Measurements from ENCODE around the gene SLC35F2.
"Not testable (repeated sequence)": the region's sequence is repeated elsewhere in the genome, so short reads cannot be mapped to it uniquely, and the experiment has no call there.

The SLC35F2 gene

DNA sequence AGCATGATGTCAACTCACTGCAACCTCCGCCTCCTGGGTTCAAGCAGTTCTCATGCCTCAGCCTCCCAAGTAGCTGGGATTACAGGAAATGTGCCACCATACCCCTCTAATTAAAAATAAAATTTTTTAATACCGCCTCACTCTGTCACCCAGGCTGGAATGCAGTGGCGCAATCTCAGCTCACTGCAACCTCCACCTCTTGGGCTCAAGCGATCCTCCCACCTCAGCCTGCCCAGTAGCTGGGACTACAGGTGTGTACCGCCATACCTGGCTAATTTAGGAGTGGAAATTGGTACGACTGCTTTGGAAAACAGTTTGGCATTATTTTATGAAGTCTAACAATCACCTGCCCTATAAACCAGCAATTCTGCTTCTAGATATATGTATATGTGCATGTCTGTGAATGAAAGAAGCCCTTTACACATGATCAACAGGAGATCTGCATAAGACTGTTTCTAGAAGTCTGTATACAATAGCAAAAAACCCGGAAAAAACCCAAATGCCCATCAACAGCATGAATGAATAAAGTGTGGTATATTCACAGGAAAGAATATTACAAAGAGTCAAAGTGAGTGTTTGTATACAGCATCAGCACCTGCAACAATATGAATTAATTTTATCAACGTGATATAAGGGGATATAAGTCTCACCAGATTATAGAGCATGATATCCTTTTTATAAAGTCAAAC lies 16.0 kb downstream of the SLC35F2 start:
- DNase-seq (ENCODE audit: low read depth in 2 of 2): no peak

DNA sequence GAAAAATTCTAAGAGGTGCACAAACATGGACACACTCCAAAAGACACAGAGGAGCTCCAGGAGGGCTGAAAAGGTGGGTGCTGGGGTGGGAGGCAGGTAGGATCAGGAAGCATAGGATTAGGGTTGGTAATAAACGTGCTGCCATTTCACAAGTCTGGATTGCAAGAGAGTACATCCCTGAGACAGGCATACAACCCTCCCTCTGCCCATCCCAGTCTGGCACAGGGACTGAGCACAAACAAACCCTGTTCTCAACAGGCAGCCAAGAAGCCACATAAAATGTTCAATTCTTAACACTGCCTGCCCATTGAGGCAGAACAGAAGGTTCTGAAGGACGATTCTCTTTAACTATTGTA lies 18.5 kb downstream of the SLC35F2 start:
- no peak for DNase-seq (ENCODE audit: low read depth in 2 of 2)

DNA sequence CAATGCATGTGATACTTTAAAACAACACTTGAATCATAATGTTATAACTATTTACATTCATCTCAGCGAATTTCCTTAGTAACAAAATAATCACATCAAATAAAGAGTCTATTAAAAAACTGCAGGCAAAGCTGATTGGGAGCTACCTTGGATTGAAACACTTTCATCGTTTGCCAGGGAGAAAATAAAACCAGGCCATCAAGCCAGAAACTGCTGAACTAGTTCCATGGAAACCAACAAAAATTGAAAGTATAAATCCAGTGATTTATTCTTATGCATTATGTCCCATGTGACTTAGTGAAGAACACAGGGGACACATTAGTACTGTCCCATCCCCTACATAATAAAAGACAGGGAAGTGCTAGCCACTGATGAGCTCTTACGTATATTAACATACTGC lies 21.7 kb downstream of the SLC35F2 start:
- DNase-seq (ENCODE audit: low read depth in 2 of 2): no peak

DNA sequence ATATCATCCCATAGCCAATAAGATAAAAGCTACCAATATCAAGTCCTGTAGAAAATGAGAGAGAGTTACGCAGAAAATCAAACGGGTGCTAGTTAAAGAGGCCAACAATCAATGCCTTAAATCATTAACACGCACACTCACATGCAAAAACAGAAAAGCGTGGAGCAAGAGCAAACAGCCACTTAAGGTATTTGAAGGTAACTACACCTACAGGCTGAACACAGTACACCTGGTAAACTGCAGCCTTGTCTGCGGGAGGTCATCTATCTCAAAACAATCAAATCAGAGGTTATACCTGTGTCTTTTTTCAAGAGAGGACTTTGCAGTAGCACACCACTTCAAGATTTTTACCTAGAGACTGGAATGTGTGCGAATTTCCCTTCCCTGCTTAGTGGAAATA lies 23.6 kb downstream of the SLC35F2 start:
- DNase-seq (ENCODE audit: low read depth in 2 of 2): no peak

DNA sequence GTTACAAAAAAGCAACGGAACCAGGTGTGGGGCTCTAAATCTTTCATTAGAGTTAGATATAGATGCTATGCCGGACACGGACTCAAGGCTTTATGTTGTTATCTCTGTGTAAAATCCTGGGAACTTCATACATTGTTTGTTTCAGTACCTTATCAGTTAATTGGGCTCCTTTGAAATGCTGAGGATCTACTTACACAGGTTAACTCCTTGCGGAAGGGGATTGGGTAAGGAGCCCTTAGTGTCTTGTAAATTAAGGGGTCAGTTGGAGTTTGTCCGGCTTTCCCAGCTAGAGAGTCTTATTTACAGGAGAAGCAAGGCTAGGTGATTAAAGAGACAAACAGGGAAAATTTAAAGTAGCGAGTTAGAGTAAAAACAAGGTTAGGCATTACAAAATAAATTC lies 24.7 kb downstream of the SLC35F2 start:
- DNase-seq (ENCODE audit: low read depth in 2 of 2): not testable (repeated sequence)

DNA sequence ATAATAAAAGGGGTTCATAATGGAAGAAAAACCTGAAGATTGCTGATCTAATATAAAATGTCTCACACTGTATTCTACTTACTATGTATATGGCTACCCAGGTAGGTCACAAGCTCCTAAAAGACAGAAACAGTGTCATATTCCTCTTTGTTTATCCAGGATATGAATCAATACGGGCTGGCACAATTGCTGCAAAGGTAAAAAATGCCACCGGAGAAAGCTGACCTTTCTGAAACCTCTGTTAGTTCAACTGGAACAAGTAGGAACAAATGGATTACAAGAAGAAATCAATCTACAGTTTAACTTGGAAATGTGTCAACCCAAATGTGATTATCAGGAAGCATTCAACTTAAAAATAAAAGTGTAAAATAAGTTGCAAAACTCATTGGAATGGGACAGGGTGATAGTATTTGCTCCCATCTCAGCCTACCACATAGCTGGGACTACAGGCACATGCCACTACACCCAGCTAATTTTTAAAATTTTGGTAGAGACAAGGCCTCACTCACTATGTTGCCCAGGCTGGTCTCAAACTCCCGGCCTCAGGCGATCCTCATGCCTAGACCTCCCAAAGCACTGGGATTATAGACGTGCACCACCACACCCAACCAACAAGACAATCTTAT lies 27.6 kb downstream of the SLC35F2 start:
- DNase-seq (ENCODE audit: low read depth in 2 of 2): no peak

DNA sequence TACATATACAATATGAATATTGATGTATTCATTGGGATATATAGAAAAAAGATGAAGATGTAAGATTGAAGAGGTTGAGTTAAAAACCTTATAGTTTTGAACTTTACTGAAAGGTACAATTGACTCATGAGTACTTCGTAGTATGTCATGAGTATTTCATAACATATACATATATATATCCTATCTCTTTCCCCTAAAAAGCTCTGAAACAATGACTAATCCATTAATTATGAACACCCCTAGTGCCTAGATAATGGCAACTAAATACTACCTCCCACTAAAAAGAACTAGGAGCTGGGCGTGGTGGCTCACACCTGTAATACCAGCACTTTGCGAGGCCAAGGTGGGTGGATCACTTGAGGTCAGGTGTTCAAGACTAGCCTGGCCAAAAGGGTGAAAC lies 31.5 kb downstream of the SLC35F2 start:
- DNase-seq (ENCODE audit: low read depth in 2 of 2): no peak

DNA sequence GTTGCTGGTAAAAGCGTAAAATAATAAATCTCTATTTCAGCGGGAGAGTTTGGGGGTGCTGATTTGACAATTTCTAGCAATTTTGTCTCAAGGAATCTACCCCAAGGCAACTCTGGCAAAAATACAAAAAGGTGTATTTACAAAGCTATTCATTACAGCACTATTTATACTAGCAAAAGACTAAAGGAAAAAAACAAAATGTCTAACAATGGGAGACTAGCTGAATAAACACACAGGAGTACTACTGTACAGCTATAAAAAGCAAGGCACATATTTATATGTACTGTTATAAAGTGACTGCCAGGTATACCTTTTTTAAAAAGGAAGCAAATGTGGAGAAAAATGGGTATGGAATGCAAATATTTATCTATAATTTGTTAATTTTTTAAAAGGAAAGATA lies 32.7 kb downstream of the SLC35F2 start:
- no peak for DNase-seq (ENCODE audit: low read depth in 2 of 2)

DNA sequence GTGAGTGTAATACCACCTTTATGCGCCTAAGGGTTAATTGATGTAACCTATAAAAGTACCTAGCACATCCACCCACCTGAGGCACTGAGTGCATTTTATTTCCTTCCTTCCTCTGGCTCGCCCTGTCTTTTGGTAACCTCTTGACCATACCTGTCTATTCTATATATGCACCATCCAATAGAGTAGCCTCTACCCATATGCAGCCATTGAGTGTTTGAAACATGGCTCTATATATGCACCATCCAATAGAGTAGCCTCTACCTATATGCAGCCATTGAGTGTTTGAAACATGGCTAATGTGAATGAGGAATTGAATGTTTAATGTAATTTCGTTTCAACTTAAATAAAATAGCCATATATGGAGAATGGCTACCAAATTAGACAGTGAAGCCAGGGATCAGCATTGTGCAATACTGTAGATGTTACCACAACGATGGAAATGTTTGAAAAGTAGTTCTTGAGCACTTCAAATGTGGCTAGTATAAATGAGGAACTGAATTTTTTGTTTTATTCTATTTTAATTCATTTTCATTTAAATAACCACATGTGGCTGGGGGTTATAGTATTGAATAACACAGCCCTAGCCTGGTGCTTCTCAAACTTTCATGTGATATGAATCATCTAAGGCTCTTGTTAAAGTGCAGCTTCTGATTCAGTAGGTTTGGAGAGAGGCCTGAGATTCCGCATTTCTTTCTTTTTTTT lies 33.8 kb downstream of the SLC35F2 start:
- no peak for DNase-seq (ENCODE audit: low read depth in 2 of 2)

DNA sequence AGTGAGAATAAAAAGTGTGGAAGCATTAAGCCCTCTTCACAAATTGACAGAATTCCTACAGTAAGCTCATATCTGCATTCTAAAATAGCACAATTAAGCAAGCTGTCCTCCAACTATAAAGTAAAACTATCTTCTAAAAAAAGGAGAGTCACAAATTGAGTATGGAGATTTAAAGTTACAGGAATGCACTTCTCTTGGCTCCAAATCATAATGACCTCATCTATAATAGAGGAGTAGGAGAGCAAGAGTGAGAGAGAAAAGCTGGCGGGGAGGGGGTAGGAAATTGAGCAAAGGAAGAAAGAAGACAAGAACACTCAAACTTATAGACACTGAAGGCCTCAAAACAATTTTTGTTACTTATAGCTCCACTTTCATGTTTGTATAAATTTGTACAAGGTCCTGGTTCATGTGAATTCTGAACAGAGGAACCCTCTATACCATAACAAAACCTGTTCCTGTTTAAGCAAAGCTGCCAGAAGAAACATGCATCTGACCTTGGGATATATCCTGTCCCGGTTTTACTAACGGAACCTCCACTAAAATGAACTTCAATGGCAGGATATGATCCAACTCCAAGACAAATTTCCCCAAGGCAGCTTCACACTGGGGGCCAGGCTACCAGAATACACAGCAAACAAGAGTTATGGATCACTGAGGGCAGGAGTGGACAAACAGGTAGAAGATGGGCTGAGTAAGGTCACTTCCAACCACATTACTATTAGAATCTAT lies 37.2 kb downstream of the SLC35F2 start:
- no peak for DNase-seq (ENCODE audit: low read depth in 2 of 2)

DNA sequence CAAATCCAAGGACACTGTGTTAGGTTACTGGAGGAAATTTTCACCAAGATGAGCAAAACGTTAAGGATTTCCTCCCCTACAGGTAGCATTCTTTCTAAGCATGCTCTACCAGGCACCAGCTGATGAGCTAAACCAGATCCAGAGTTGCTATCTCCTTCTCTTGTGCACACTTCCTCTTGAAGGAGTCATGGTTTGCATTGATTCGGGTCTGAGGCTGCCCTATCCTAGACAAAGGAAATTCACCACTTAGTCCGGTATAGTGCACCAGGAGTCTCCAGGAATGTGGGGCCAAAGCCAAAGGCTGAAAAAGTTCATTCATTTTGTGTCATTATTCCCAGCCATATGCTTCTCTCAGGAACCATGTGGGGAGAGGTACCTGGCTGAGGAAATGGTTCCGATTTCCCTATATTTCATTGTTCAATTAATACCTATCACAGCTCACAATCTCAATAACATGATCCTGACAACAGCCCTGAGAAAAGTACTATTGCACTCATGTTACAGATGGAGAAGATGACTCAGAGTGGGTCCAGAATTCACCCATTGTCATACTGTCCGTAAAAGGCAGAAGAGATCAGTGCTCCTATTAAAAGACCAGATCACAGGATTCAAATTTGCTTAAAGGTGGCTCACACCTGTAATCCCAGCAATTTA lies 39.1 kb downstream of the SLC35F2 start:
- DNase-seq (ENCODE audit: low read depth in 2 of 2): no peak

DNA sequence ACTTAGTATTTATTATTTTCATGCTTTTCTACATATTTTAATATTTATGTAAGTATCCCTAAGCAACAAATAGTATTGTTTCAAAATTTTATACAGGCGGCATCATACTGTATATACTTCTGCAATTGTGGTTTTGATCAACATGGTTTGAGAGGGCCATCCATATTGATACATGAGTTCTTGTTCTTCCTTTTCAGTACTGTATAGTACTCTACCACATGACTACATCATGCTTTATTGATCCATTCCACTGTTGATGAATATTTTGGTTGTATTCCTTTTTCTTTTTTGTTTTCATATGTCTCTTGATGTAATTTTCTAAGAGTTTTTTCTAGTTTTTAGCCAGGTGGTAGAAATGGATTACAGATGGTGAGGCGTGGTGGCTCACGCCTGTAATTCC lies 40.1 kb downstream of the SLC35F2 start:
- no peak for DNase-seq (ENCODE audit: low read depth in 2 of 2)

DNA sequence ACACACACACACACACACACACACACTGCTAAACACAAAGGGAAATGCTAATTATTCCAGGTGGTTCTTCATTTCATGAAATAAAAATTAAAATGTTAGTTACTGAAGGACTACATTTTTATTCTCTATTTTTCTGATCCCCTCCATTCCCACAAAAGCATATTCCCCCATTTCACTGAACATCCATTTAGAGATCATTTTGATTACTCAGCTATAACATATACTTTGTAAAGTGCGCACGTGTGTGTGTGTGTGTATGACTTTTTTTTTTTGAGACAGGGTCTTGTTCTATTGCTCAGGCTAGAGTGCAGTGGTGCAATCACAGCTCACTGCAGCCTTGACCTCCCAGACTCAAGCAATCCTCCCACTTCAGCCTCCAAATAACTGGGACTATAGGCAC lies 42.6 kb downstream of the SLC35F2 start:
- no peak for DNase-seq (ENCODE audit: low read depth in 2 of 2)

DNA sequence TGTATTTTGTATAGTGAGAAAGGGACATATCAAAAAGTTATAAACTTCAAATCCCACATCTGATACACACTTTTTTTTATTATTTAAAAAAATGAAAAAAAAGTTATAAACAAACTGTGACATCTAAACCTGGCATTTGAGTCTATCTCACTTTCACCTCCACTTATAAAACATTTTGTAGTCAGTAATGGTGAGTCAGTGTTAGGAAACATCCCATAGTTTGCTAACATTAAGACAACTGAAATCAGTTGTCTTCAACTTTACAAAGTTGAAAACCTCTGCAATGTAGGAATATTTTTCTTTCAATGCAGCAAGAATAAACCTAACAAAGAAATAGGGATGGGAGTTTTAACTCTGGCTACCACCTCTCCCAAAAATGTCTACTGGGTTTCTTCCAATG lies 47.7 kb downstream of the SLC35F2 start:
- no peak for DNase-seq (ENCODE audit: low read depth in 2 of 2)

DNA sequence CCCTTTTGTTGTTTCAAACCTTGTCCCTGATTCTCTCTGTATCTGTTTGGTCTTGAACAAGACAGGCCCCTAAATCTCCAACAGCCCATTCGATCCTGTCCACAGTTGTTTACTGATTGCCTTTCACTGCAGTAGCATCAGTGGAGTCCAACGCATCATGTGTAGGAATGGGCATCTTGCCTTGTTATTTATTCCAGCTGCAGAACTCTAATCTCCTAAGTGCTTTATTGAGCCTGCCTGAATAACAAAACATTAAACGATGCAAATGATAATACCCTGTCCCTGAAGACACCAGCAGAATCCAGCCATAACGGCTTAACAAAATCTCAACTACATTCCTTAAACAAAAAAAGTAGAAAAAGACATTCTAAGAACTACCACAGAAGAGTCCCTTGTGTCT lies 50.1 kb downstream of the SLC35F2 start:
- no peak for DNase-seq (ENCODE audit: low read depth in 2 of 2)

DNA sequence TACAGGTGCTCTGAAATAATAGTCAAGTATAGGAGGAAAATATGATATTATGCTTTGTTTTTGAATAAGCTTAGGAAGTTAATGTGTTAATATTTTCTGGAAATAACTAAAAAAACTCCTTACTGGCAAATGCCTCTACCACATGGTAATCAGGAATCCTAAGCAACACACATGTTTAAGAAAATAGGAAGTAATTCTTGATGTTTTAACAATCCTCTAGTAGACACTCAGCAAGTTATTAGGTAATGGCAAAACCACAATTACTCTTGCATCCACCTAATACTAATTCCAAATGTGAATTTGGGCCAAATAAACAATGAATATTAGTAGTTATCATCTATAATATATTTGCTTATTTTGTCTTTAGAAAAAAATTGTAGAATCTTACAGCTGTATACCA lies 53.6 kb downstream of the SLC35F2 start:
- no peak for DNase-seq (ENCODE audit: low read depth in 2 of 2)

DNA sequence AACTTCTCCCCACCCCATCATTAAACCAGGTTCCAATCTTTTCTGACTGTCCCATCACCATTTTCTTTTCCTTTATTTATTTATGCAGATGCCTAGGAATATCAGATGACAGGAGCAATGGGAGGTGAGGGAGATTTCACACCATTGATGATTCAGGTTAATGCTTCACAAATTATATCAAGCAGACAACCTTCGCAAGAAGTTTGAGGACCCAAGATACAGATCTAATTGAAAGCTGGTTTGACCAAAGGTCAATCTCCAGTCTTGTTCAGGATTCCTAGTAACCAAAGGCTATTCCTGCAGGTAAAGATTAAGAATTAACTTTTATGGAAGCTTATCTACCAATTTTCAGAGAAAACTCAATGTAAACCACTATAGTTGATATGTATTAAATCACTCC lies 54.4 kb downstream of the SLC35F2 start:
- DNase-seq (ENCODE audit: low read depth in 2 of 2): no peak

DNA sequence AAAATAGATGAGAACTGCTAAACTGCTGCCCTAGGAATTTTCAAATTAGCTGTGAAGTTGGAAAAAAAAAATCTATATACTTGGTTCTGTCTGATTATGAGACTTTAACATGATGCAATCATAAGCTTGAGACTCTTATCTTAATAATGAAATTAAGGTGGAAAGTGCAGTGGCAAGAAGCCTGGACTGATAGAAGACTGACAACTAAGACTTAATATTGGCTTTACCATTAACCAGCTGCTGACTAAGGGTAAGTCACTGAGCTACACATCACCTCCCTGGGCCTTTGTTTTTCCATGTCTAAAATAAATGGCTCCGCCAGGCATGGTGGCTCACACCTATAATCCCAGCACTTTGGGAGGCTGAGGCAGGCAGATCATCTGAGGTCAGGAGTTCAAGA lies 56.9 kb downstream of the SLC35F2 start:
- DNase-seq (ENCODE audit: low read depth in 2 of 2): no peak

DNA sequence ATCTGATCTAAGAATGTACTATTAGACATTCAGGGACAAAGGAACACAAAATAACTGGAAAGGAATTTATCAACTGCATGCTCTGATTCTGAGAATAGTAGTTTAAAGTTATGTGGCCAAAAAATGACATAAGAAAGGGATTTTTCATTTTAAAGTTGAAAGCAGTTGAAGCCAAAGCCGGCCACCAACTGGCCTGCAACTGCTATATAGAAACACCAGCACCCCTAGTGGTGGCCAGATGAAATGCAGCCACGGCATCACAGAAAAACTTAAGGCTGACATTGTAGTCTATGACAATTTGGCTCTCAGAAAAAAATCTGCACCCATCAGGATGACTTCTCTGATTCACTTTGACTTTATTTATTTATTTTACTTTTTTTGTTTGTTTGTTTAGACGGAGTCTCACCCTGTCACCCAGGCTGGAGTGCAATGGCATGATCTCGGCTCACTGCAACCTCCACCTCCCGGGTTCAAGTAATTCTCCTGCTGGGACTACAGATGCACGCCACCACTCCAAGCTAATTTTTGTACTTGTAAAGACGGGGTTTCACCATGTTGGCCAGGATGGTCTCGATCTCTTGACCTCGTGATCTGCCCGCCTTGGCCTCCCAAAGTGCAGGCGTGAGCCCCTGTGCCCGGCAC lies 59.2 kb downstream of the SLC35F2 start:
- DNase-seq (ENCODE audit: low read depth in 2 of 2): peak; percentile 18 to 62

DNA sequence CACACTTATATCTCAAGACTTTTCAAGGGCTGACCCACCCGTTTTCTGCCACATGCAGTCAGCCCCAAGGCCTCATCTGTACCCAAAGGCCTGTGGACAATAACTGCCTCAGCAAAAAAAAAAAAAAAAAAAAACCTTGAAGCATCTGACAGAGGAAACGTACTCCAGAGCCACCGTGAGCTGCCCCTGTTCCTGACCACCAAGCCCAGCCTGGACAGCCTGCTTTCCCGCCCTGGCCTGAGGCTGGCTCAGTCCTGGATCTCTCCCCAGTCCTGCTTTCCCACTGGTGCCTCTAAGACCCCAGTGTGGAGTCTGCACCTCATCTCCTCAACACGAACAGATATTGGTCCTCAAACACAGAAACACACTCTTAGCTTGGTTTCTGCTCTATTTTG lies 66.5 kb downstream of the SLC35F2 start:
- DNase-seq (ENCODE audit: low read depth in 2 of 2): no peak

DNA sequence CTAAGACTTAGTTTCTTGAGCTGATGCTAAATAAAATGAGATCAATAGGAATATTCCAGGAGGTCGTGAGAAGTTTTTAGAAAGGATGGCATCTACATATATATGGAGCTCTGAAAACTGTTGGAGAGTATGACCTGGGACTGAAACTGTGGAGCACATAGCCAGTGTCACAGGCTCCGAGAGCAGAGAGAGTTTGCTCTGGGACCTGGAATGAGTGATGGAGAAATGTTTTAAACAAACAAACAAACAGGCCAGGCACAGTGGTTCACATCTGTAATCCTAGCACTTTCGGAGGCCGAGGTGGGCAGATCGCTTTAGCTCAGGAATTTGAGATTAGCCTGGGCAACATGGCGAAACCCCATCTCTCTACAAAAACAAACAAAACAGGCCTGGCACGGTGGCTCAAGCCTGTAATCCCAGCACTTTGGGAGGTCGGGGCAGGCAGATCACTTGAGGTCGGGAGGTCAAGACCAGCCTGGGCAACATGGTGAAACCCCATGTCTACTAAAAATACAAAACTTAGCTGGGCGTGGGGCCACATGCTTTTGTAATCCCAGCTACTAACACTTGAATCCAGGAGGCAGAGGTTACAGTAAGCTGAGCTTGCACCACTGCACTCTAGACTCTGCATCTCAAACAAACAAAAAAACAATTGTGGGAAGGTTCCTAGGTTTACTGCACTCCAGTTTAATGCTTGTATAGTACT lies 67.1 kb downstream of the SLC35F2 start:
- no peak for DNase-seq (ENCODE audit: low read depth in 2 of 2)

Measured in stimulated activated CD4-positive, alpha-beta T cell treated with anti-CD3 and anti-CD28 coated beads, Interleukin-12 subunit alpha, Interleukin-12 subunit beta, amount 100 ng/mL, for 24 hours (primary cell).